GM19438 (cell line): ENCODE data around the gene NTPCR.

Experiments
- ATAC-seq: cut with Tn5 transposase; IDR thresholded peaks from one replicate; pipeline ENCODE4 v1.9.1; 2021; ENCODE audit warnings: low read depth; ENCODE audit not compliant: unreplicated experiment

NTPCR gene

GRCh38 chr1:232956081-232956480 is 5.7 kb downstream of the NTPCR start:
- no peak for ATAC-seq

GRCh38 chr1:232958067-232958466 is 7.7 kb downstream of the NTPCR start:
- no peak for ATAC-seq

GRCh38 chr1:232962761-232963745 is 12.6 kb downstream of the NTPCR start:
- no peak for ATAC-seq

GRCh38 chr1:232964601-232965000 is 14.2 kb downstream of the NTPCR start:
- ATAC-seq, result no peak

- no peak for ATAC-seq
Observed at GRCh38 chr1:232965124-232965911, 14.9 kb downstream of the NTPCR start.

- ATAC-seq, result no peak
Observed at GRCh38 chr1:232965912-232966217, 15.5 kb downstream of the NTPCR start.

GRCh38 chr1:232966663-232967062 is 16.3 kb downstream of the NTPCR start:
- no peak for ATAC-seq

- ATAC-seq, result no peak
Observed at GRCh38 chr1:232968391-232968790, 18.0 kb downstream of the NTPCR start.

- no peak for ATAC-seq
Observed at GRCh38 chr1:232968965-232969364, 18.6 kb downstream of the NTPCR start.

GRCh38 chr1:232969799-232970198 is 19.4 kb downstream of the NTPCR start:
- ATAC-seq, result no peak

- no peak for ATAC-seq
Observed at GRCh38 chr1:232970508-232970907, 20.1 kb downstream of the NTPCR start.

GRCh38 chr1:232973652-232974611 is 23.5 kb downstream of the NTPCR start:
- no peak for ATAC-seq

GRCh38 chr1:232974971-232975370 is 24.6 kb downstream of the NTPCR start:
- ATAC-seq, result no peak

- ATAC-seq, result peak; percentile 78
Observed at GRCh38 chr1:232978091-232978634, 27.8 kb downstream of the NTPCR start.

GRCh38 chr1:232978815-232979214 is 28.4 kb downstream of the NTPCR start:
- ATAC-seq, result no peak

GRCh38 chr1:232979558-232979957 is 29.1 kb downstream of the NTPCR start:
- no peak for ATAC-seq

GRCh38 chr1:232980355-232980978 is 30.1 kb downstream of the NTPCR start:
- no peak for ATAC-seq

- ATAC-seq, result no peak
Observed at GRCh38 chr1:232980986-232981560, 30.7 kb downstream of the NTPCR start.

- ATAC-seq, result no peak
Observed at GRCh38 chr1:232982238-232982944, 32.0 kb downstream of the NTPCR start.
